Neural cell (in vitro differentiated cells): ENCODE measurements around the gene NR2F1-AS1.

ENCODE experiments used
- CTCF ChIP-seq: fragments of 450-650 bp; IDR thresholded peaks from 2 replicates; pipeline ENCODE4 v1.5.1; 2014; ENCODE audit warnings: antibody characterized with exemption, mild to moderate bottlenecking, moderate library complexity; ENCODE audit not compliant: poor library complexity, severe bottlenecking
- EZH2 ChIP-seq: fragments of 200-600, 300-800 bp; shearing (Covaris generic), sonication (generic); IDR thresholded peaks from 2 replicates; pipeline ENCODE4 v1.6.1; 2014; ENCODE audit warnings: antibody characterized with exemption, low read length, borderline replicate concordance, mild to moderate bottlenecking; ENCODE audit not compliant: insufficient read depth, poor library complexity, severe bottlenecking
- POLR2AphosphoS5 ChIP-seq: IDR thresholded peaks from 2 replicates; pipeline ENCODE4 v1.6.1; 2012
- REST ChIP-seq: IDR thresholded peaks from 2 replicates; pipeline ENCODE4 v1.6.1; 2012; ENCODE audit warnings: borderline replicate concordance
- TAF1 ChIP-seq: IDR thresholded peaks from 2 replicates; pipeline ENCODE4 v1.6.1; 2012; ENCODE audit warnings: low read depth

GRCh38 chr5:93411716-93412115 is 169.3 kb downstream of the NR2F1-AS1 start:
- TF ChIP-seq CTCF: no peak
- TF ChIP-seq TAF1: no peak
- TF ChIP-seq REST: no peak
- no peak for TF ChIP-seq POLR2AphosphoS5
- TF ChIP-seq EZH2: no peak
